Large intestine (tissue), 3 donors: ENCODE data around the gene ZEB2. TPM values are rescaled to one million over a fixed set of nuclear protein-coding genes. Genes with fewer than 3 reads are reported as not detected.
A peak's percentile ranks its signal among the peaks of the same experiment; 100 is the strongest.

Experiments
- DNase-seq, 2 donors: peaks; one replicate each; pipeline versions ENCODE4 v3.0.0 to v3.0.0-alpha.2; 2013
- H3K27ac ChIP-seq: one replicate; pipeline ENCODE4 v1.5.1; 2013; ENCODE audit warnings: low read length
- H3K27me3 ChIP-seq: 2 replicates; pipeline ENCODE4 v1.6.1; 2013; ENCODE audit warnings: low read length; ENCODE audit not compliant: control insufficient read depth, insufficient read depth
- H3K36me3 ChIP-seq: 2 replicates; pipeline ENCODE4 v1.6.1; 2013; ENCODE audit warnings: low read length; ENCODE audit not compliant: control insufficient read depth, insufficient read depth
- H3K4me1 ChIP-seq: one replicate; pipeline ENCODE4 v1.6.1; 2013; ENCODE audit warnings: low read length; ENCODE audit not compliant: control insufficient read depth, insufficient read depth
- H3K4me3 ChIP-seq: one replicate; pipeline ENCODE4 v1.5.1; 2013; ENCODE audit warnings: low read length
- H3K9me3 ChIP-seq: one replicate; pipeline ENCODE4 v1.6.1; 2013; ENCODE audit warnings: mild to moderate bottlenecking, low read depth, low read length, moderate library complexity; ENCODE audit not compliant: control insufficient read depth
- WGBS: methylation state at CpG from one replicate; pipeline ENCODE4 v1.1.5; 2013; ENCODE audit warnings: low lambda C conversion rate; ENCODE audit not compliant: insufficient coverage; 5-methylcytosine and 5-hydroxymethylcytosine counted together
- polyA plus RNA-seq: library from polyadenylated mRNA; unstranded; fragments of 120-200 nt; gene quantifications from one replicate; pipeline ENCODE4 v1.2.1, GENCODE V29; 2013

Gene ZEB2
- polyA plus RNA-seq, 1 donor, result 32.8 TPM

- peaks cover 20% of the 10 kb centered on the region for H3K27me3 ChIP-seq
- no CpG with 5 or more reads among the region's 2 CpGs for WGBS
- no peak overlapping the region for H3K4me3 ChIP-seq
- no peaks in the 10 kb centered on the region for H3K36me3 ChIP-seq
- peaks cover 3% of the 10 kb centered on the region for H3K9me3 ChIP-seq
- no peak for DNase-seq
- no peak overlapping the region for H3K27ac ChIP-seq
- no peaks in the 10 kb centered on the region for H3K4me1 ChIP-seq
Observed at GRCh38 chr2:144441711-144442141, 78.2 kb downstream of the ZEB2 start.

- Histone ChIP-seq H3K4me3 (no peak overlapping the region), H3K27ac (no peak overlapping the region), H3K4me1 (no peaks in the 10 kb centered on the region), H3K27me3 (peaks cover 13% of the 10 kb centered on the region), H3K36me3 (no peaks in the 10 kb centered on the region), H3K9me3 (peaks cover 3% of the 10 kb centered on the region)
- DNase-seq, result no peak
- WGBS, result 89% methylated on average over 1 of the region's 1 CpG
Observed at GRCh38 chr2:144439993-144440392, 79.9 kb downstream of the ZEB2 start.

DNA sequence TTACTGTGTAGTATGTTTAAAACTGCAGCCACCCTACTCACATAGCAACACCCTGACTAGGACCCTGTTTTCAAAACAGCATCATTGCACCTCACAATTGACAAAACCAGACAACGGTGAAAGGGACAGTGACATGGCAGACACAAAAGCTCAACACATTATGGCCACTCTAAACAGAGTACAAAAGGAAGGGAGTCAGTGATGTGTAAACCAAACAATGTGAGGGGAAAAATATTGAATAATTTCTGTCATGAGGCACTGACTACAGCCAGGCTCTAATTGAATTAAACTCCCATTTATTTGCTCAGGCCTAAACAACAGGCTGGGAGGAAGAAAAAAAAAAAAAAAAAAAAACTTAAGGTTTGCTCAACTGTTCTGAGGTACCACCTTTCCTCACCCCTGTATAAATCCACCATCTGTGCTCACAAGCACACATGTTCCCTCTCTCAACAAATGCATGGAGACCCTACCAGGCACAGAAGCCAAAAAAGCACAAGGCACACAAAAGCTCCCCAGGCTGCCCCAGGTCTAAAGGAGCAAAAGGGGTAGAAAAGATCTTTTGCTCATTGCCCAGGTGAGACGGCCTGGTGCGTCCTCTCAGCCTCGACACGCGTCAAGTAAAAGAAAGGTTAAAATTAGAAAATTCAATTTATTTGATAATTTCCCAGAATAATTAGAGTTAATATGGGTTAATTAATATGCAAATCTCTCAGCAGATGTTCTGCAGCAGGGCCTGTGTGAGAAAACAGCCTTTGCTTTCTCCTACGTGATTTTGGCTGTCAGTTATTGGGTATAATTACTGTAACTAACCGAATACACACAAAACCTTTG lies 80.9 kb downstream of the ZEB2 start:
- Histone ChIP-seq H3K27me3 (peaks cover 8% of the 10 kb centered on the region), H3K27ac (no peak overlapping the region), H3K4me1 (no peaks in the 10 kb centered on the region), H3K36me3 (no peaks in the 10 kb centered on the region), H3K9me3 (peaks cover 3% of the 10 kb centered on the region), H3K4me3 (no peak overlapping the region)
- WGBS, result 97% methylated on average over 5 of the region's 8 CpGs
- DNase-seq, result no peak

- Histone ChIP-seq H3K27ac (no peak overlapping the region), H3K4me1 (no peaks in the 10 kb centered on the region), H3K9me3 (peaks cover 3% of the 10 kb centered on the region), H3K36me3 (no peaks in the 10 kb centered on the region), H3K27me3 (peaks cover 5% of the 10 kb centered on the region), H3K4me3 (no peak overlapping the region)
- 40% methylated on average over 2 of the region's 4 CpGs for WGBS
- peak in 1 of 2 donors; percentile 30 for DNase-seq
Observed at GRCh38 chr2:144437636-144438035, 82.3 kb downstream of the ZEB2 start.

DNA sequence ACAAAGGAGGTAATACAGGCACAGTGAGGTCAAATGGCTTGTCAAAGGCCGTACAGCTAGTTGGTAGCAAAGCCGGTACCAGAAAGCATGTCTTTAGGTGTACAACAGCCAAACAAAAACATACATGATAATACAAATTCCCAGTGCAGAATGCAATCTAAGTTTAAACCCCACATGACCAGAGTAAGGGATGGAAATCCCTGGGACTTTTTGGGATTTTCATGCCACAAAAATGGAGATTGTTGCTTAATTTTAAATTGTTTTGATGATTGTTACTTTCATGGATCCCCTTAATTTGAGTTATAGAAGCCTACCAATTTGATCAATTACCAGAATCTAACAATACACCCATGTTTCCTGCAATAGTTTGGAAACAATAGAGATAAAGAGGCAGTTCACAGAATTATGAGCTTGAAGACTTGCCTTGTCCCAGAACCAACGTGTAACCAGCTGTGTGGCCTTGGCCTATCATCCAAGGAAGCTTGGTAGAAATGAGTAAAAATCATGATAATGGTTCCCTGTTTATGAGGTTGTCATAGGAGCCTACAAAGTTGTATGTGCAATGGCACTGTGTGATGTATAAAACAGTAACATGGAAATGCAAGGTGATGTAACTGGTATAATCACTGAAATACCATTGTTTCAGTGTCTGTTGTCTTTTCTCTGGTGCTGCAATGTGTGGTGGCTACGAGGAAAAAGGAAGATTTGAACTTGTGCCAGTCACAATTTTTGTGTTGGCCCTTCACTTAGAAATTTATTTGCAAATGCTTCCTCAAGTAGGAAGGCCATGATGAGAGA lies 85.3 kb downstream of the ZEB2 start:
- H3K4me3 ChIP-seq, result no peak overlapping the region

DNA sequence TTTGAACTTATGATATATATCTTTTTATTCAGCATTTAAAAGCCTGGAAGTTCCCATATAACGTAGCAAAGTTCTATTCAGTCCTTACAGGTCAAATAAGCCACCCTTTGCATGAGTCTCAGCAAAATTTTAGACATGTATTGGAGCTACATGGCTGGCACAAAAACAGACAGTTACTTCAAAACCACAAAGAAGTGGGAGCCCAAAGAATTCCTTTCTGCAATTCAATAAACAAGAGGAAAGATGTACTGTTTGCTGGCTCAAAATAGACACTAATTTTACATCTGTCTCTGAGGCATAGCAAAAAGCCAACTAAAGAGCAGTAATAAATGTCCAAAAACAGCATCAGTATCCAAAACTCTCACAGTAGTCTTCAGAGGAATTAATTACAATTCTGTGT lies 87.0 kb downstream of the ZEB2 start:
- H3K36me3 ChIP-seq, result no peaks in the 10 kb centered on the region
- H3K9me3 ChIP-seq, result no peaks in the 10 kb centered on the region
- peaks cover 6% of the 10 kb centered on the region for H3K27me3 ChIP-seq
- no peaks in the 10 kb centered on the region for H3K4me1 ChIP-seq
- no peak overlapping the region for H3K27ac ChIP-seq
- DNase-seq, result no peak
- no peak overlapping the region for H3K4me3 ChIP-seq
- WGBS, result no CpG with 5 or more reads among the region's 1 CpG

More for the DNA sequence above, 85.3 kb downstream of the ZEB2 start:
- H3K36me3 ChIP-seq, result no peaks in the 10 kb centered on the region
- H3K9me3 ChIP-seq, result no peaks in the 10 kb centered on the region
- H3K27me3 ChIP-seq, result peaks cover 10% of the 10 kb centered on the region
- H3K4me1 ChIP-seq, result no peaks in the 10 kb centered on the region
- WGBS, result no CpG with 5 or more reads among the region's 4 CpGs
- DNase-seq, result no peak
- no peak overlapping the region for H3K27ac ChIP-seq

GRCh38 chr2:144431998-144432397 lies 87.9 kb downstream of the ZEB2 start:
- Histone ChIP-seq H3K36me3 (no peaks in the 10 kb centered on the region), H3K9me3 (no peaks in the 10 kb centered on the region), H3K4me3 (no peak overlapping the region), H3K27me3 (peaks cover 9% of the 10 kb centered on the region), H3K27ac (no peak overlapping the region), H3K4me1 (no peaks in the 10 kb centered on the region)
- no CpG with 5 or more reads among the region's 3 CpGs for WGBS
- DNase-seq, result no peak

GRCh38 chr2:144431392-144431783 lies 88.5 kb downstream of the ZEB2 start:
- no peaks in the 10 kb centered on the region for H3K4me1 ChIP-seq
- DNase-seq, result no peak
- H3K9me3 ChIP-seq, result no peaks in the 10 kb centered on the region
- H3K27me3 ChIP-seq, result peaks cover 9% of the 10 kb centered on the region
- WGBS, result no CpG with 5 or more reads among the region's 8 CpGs
- H3K36me3 ChIP-seq, result no peaks in the 10 kb centered on the region
- H3K27ac ChIP-seq, result no peak overlapping the region
- no peak overlapping the region for H3K4me3 ChIP-seq

- H3K4me3 ChIP-seq, result no peak overlapping the region
Observed at GRCh38 chr2:144430722-144431391, 89.1 kb downstream of the ZEB2 start.

GRCh38 chr2:144429396-144430112 lies 90.4 kb downstream of the ZEB2 start:
- DNase-seq, result no peak
- no peak overlapping the region for H3K27ac ChIP-seq
- H3K4me1 ChIP-seq, result no peaks in the 10 kb centered on the region
- H3K4me3 ChIP-seq, result no peak overlapping the region
- no peaks in the 10 kb centered on the region for H3K9me3 ChIP-seq
- WGBS, result 83% methylated on average over 1 of the region's 6 CpGs
- peaks cover 9% of the 10 kb centered on the region for H3K27me3 ChIP-seq
- H3K36me3 ChIP-seq, result no peaks in the 10 kb centered on the region

More at GRCh38 chr2:144430722-144431391, 89.1 kb downstream of the ZEB2 start:
- DNase-seq, result peak; percentile 35 to 48
- no peaks in the 10 kb centered on the region for H3K4me1 ChIP-seq
- H3K9me3 ChIP-seq, result no peaks in the 10 kb centered on the region
- WGBS, result 87% methylated on average over 4 of the region's 10 CpGs
- peak overlapping the region; percentile 20 for H3K27ac ChIP-seq
- H3K27me3 ChIP-seq, result peaks cover 9% of the 10 kb centered on the region
- H3K36me3 ChIP-seq, result no peaks in the 10 kb centered on the region
